ENCODE data around the gene NAALADL2.

DNA sequence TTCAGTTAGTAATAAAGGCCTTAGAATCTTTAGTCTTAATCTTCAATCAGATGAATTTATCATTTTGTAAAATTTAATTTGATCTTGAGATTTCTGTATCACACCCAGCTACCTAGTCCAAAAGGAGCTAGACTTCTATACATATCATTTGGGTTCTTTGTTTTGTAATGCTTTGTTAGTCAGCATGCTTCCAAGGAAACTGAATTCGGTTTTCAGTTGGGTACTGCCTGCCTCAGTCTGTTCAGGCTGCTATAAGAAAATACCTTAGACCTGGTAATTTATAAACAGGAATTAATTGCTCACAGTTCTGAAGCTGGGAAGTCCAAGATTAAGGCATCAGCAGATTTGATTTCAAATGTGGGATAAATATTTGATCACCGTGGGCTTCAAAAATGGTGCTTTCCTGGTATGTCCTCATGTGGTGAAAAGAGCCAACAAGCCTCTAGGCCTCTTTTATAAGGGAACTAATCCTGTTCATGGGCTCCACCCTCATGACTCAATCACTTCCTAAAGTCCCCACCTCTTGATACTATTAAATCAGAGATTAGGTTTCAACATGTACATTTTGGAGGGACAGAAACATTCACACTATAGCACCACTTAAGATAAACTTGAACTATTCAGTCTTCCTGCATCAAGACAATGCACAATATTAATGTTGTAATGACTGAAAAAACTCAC lies 800.7 kb downstream of the NAALADL2 start:
- TF ChIP-seq, protein P1, sequence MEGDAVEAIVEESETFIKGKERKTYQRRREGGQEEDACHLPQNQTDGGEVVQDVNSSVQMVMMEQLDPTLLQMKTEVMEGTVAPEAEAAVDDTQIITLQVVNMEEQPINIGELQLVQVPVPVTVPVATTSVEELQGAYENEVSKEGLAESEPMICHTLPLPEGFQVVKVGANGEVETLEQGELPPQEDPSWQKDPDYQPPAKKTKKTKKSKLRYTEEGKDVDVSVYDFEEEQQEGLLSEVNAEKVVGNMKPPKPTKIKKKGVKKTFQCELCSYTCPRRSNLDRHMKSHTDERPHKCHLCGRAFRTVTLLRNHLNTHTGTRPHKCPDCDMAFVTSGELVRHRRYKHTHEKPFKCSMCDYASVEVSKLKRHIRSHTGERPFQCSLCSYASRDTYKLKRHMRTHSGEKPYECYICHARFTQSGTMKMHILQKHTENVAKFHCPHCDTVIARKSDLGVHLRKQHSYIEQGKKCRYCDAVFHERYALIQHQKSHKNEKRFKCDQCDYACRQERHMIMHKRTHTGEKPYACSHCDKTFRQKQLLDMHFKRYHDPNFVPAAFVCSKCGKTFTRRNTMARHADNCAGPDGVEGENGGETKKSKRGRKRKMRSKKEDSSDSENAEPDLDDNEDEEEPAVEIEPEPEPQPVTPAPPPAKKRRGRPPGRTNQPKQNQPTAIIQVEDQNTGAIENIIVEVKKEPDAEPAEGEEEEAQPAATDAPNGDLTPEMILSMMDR (IDR thresholded peaks at IDR 0.05; ENCODE audit: low read length): no peak
- TF ChIP-seq EZH2 (IDR thresholded peaks at IDR 0.05; ENCODE audit: borderline replicate concordance, low read length): no peak

Measured in OCI-LY1 (cell line).